ENCODE results near the gene CCND1.

Gene CCND1

GRCh38 chr11:69651834-69652620 lies 11.1 kb downstream of the CCND1 start:
- in situ Hi-C loops (cut with MboI; ENCODE audit: low sequenced_read_pairs, unreplicated experiment) = no loop called here
- DNase-seq (ENCODE audit: low spot score) = no peak
- no peak for TF ChIP-seq CTCF (IDR thresholded peaks at IDR 0.05; ENCODE audit: borderline replicate concordance, control extremely low read depth, extremely low read depth, insufficient read depth, missing control alignments)

DNA sequence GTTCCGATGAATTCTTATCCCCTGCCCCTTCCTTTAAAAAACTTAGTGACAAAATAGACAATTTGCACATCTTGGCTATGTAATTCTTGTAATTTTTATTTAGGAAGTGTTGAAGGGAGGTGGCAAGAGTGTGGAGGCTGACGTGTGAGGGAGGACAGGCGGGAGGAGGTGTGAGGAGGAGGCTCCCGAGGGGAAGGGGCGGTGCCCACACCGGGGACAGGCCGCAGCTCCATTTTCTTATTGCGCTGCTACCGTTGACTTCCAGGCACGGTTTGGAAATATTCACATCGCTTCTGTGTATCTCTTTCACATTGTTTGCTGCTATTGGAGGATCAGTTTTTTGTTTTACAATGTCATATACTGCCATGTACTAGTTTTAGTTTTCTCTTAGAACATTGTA lies 12.0 kb downstream of the CCND1 start:
- in situ Hi-C loops (cut with MboI; ENCODE audit: low sequenced_read_pairs, unreplicated experiment) = no loop called here
- no peak for TF ChIP-seq CTCF (IDR thresholded peaks at IDR 0.05; ENCODE audit: borderline replicate concordance, control extremely low read depth, extremely low read depth, insufficient read depth, missing control alignments)
- no peak for DNase-seq (ENCODE audit: low spot score)

GRCh38 chr11:69653406-69653960 lies 12.5 kb downstream of the CCND1 start:
- DNase-seq (ENCODE audit: low spot score) = no peak
- TF ChIP-seq CTCF (IDR thresholded peaks at IDR 0.05; ENCODE audit: borderline replicate concordance, control extremely low read depth, extremely low read depth, insufficient read depth, missing control alignments) = no peak
- in situ Hi-C loops (cut with MboI; ENCODE audit: low sequenced_read_pairs, unreplicated experiment) = no loop called here

DNA sequence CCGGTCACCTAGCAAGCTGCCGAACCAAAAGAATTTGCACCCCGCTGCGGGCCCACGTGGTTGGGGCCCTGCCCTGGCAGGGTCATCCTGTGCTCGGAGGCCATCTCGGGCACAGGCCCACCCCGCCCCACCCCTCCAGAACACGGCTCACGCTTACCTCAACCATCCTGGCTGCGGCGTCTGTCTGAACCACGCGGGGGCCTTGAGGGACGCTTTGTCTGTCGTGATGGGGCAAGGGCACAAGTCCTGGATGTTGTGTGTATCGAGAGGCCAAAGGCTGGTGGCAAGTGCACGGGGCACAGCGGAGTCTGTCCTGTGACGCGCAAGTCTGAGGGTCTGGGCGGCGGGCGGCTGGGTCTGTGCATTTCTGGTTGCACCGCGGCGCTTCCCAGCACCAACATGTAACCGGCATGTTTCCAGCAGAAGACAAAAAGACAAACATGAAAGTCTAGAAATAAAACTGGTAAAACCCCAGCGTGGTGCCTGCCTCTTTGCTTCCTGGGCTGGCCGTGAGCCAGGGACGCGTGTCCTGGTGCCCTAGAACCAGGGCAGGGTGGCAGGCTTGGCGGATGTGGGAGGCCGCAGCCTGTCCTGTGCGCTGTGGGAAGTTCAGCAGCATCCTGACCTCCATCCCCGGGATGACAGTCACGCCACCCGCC lies 13.2 kb downstream of the CCND1 start:
- in situ Hi-C loops (cut with MboI; ENCODE audit: low sequenced_read_pairs, unreplicated experiment) = no loop called here
- DNase-seq (ENCODE audit: low spot score) = no peak
- no peak for TF ChIP-seq CTCF (IDR thresholded peaks at IDR 0.05; ENCODE audit: borderline replicate concordance, control extremely low read depth, extremely low read depth, insufficient read depth, missing control alignments)

DNA sequence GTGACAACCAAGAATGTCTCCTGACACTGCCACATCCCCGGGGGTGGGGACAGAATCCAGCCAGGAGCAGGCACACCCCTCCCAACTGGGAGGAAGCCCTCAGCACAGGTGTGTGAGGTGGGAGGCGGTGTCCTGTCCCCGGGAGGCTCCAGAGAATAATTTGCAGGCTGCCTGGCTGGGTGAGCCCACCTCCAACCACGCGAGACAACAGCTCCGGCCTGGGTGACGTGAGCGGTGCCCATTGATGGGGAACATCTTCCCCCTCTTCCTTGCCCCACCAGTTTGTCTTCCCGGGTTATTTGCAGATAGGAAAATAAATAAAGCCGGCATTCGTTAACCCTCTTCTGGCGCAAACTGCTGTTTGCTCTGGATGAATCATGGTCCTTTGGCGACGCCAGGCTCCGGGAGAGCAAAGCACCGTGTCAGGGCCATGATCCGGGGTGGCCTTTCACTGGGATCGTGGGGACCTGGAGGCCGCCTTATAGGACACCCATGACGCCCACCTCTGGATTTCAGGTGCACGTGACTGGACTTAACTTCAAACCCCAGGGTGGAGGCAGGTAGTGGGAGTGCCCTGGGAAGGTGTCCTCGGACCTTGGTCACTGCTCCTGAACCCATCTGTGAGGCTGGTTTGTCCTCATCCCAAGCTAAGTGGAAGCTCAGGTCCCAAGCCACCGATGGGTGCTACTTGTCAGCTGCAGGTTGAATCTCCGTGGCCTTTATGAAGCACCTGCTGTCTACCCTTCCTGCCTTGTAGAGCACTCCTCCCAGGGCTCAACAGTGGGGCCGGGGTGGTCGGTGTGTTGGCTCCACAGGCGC lies 13.9 kb downstream of the CCND1 start:
- in situ Hi-C loops (cut with MboI; ENCODE audit: low sequenced_read_pairs, unreplicated experiment) = no loop called here
- no peak for DNase-seq (ENCODE audit: low spot score)
- TF ChIP-seq CTCF (IDR thresholded peaks at IDR 0.05; ENCODE audit: borderline replicate concordance, control extremely low read depth, extremely low read depth, insufficient read depth, missing control alignments) = no peak
